ENCODE measurements around the gene CPM. TPM values are rescaled to one million over a fixed set of nuclear protein-coding genes. Genes with fewer than 3 reads are reported as not detected.

CPM gene
- total RNA-seq, 1 experiment from 2014 or later = 3.1 TPM

DNA sequence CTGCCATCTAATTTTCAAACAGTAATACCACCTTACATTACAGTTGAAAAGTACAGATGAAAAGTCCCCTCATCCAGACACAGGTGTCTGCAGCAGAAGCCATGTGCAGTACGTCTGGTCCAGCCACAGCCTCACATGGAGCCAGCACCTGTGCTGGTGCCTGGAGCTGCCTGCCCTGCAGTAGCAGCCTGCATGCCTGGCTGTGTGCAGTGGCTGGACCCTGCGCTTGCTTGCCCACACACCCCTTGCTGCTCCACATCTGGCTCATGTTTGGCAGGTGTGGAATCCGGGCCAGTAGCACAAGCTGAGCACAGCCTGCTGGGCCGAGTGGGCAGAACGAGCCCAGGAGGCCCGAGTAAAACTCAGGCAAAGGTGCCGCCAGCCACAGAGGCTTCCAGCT lies 21.8 kb upstream of the CPM start:
- DNase-seq (no peak), ATAC-seq (no peak)
- H3K4me1 ChIP-seq (ENCODE audit: insufficient read depth, low read length) = peaks cover 11% of the 10 kb centered on the region; the same call in 1 of the 2 replicates
- H4K20me1 ChIP-seq (ENCODE audit: low read length) = no peaks in the 10 kb centered on the region
- H2AFZ ChIP-seq (ENCODE audit: low read length) = no peak overlapping the region
- ChIA-PET CTCF (no interaction called here), POLR2A (ENCODE audit: unreplicated experiment) (no interaction called here)
- H3K27ac ChIP-seq (ENCODE audit: low read length) = no peak overlapping the region
- TF ChIP-seq, protein P1, sequence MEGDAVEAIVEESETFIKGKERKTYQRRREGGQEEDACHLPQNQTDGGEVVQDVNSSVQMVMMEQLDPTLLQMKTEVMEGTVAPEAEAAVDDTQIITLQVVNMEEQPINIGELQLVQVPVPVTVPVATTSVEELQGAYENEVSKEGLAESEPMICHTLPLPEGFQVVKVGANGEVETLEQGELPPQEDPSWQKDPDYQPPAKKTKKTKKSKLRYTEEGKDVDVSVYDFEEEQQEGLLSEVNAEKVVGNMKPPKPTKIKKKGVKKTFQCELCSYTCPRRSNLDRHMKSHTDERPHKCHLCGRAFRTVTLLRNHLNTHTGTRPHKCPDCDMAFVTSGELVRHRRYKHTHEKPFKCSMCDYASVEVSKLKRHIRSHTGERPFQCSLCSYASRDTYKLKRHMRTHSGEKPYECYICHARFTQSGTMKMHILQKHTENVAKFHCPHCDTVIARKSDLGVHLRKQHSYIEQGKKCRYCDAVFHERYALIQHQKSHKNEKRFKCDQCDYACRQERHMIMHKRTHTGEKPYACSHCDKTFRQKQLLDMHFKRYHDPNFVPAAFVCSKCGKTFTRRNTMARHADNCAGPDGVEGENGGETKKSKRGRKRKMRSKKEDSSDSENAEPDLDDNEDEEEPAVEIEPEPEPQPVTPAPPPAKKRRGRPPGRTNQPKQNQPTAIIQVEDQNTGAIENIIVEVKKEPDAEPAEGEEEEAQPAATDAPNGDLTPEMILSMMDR (conservative IDR thresholded peaks at IDR 0.05; ENCODE audit: low read depth, low read length) = no peak
- TF ChIP-seq EZH2phosphoT487 (IDR thresholded peaks at IDR 0.05; ENCODE audit: borderline replicate concordance, low read length) (no peak), EZH2 (IDR thresholded peaks at IDR 0.05; ENCODE audit: low read length, unreplicated experiment) (no peak)
- no peak overlapping the region for H3K4me3 ChIP-seq (ENCODE audit: low read length)
- H3K9ac ChIP-seq (ENCODE audit: low read length) = no peak overlapping the region
- no peaks in the 10 kb centered on the region for H3F3A ChIP-seq (ENCODE audit: low read length, unreplicated experiment)
- intact Hi-C loops (cut with micrococcal nuclease) = no loop called here
- no peaks in the 10 kb centered on the region for H3K9me3 ChIP-seq (ENCODE audit: low read length)
- no TSS peak for BruUV-seq (replicated peaks)
- H3K36me3 ChIP-seq (ENCODE audit: low read depth, low read length) = no peaks in the 10 kb centered on the region
- no peaks in the 10 kb centered on the region for H3K27me3 ChIP-seq (ENCODE audit: low read length)
- no peak overlapping the region for H3K4me2 ChIP-seq (ENCODE audit: low read length)
- no peaks in the 10 kb centered on the region for H3K9me2 ChIP-seq (replicated peaks; ENCODE audit: low read length)
- no peaks in the 10 kb centered on the region for H3K79me2 ChIP-seq (ENCODE audit: low read length)

DNA sequence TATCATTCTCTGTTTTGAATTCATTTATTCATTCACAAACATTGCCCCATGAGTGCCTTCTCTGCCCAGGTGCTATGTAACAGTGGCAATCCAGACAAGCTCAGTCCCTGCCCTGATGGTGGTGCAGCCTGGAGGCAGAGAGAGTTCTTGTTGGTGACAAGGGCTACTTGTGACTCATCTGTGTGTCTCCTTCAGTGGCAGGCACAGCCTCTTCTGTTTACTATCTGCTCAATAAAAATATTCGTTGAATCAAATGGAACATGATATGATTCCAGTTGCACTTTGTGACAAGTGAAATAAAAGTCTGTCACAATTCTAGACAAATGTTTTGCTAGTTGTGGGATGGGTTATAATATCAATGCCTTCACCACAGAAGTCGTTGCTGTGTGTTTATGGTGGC lies 20.6 kb upstream of the CPM start:
- Histone ChIP-seq H3K9me2 (replicated peaks; ENCODE audit: low read length) (no peaks in the 10 kb centered on the region), H3K4me2 (ENCODE audit: low read length) (no peak overlapping the region), H3K4me1 (ENCODE audit: insufficient read depth, low read length) (peaks cover 11% of the 10 kb centered on the region; the same call in 1 of the 2 replicates), H3K27ac (ENCODE audit: low read length) (no peak overlapping the region), H3K27me3 (ENCODE audit: low read length) (no peaks in the 10 kb centered on the region), H3K36me3 (ENCODE audit: low read depth, low read length) (no peaks in the 10 kb centered on the region), H3K9ac (ENCODE audit: low read length) (no peak overlapping the region), H3K4me3 (ENCODE audit: low read length) (no peak overlapping the region), H3K79me2 (ENCODE audit: low read length) (no peaks in the 10 kb centered on the region), H2AFZ (ENCODE audit: low read length) (no peak overlapping the region), H3F3A (ENCODE audit: low read length, unreplicated experiment) (no peaks in the 10 kb centered on the region), H3K9me3 (ENCODE audit: low read length) (no peaks in the 10 kb centered on the region), H4K20me1 (ENCODE audit: low read length) (no peaks in the 10 kb centered on the region)
- intact Hi-C loops (cut with micrococcal nuclease) = no loop called here
- TF ChIP-seq EZH2phosphoT487 (IDR thresholded peaks at IDR 0.05; ENCODE audit: borderline replicate concordance, low read length) (no peak), EZH2 (IDR thresholded peaks at IDR 0.05; ENCODE audit: low read length, unreplicated experiment) (no peak)
- TF ChIP-seq, protein P1 (conservative IDR thresholded peaks at IDR 0.05; ENCODE audit: low read depth, low read length) = no peak
- ATAC-seq = peak; percentile 97
- CTCF ChIA-PET = no interaction called here
- peak; percentile 62 for DNase-seq
- POLR2A ChIA-PET (ENCODE audit: unreplicated experiment) = no interaction called here
- no TSS peak for BruUV-seq (replicated peaks)

DNA sequence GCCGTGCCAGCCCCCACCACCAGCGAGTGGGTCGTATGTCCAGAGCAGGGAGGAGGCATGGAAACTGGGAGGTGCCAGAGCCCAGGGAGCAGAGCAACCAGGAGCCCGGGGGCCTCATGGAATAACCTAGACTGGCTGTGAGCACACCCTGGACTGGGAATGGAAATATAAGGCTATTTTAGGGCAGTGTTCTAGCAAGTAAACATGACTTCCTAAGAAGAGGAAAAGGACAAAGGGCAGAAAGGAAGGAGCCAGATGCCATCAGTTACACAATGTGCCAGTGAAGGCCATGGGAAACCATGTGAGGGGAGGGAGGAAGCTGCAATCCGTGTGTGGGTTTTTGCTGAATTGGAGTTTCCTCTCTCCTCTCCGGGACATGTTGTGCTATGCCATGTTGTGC lies 18.7 kb upstream of the CPM start:
- POLR2A ChIA-PET (ENCODE audit: unreplicated experiment) = no interaction called here
- Histone ChIP-seq H3K27ac (ENCODE audit: low read length) (no peak overlapping the region), H3F3A (ENCODE audit: low read length, unreplicated experiment) (no peaks in the 10 kb centered on the region), H3K9me2 (replicated peaks; ENCODE audit: low read length) (no peaks in the 10 kb centered on the region), H3K9me3 (ENCODE audit: low read length) (no peaks in the 10 kb centered on the region), H3K9ac (ENCODE audit: low read length) (no peak overlapping the region), H3K79me2 (ENCODE audit: low read length) (no peaks in the 10 kb centered on the region), H3K4me1 (ENCODE audit: insufficient read depth, low read length) (peaks cover 11% of the 10 kb centered on the region; the same call in 1 of the 2 replicates), H2AFZ (ENCODE audit: low read length) (no peak overlapping the region), H3K4me3 (ENCODE audit: low read length) (no peak overlapping the region), H4K20me1 (ENCODE audit: low read length) (no peaks in the 10 kb centered on the region), H3K4me2 (ENCODE audit: low read length) (no peak overlapping the region), H3K27me3 (ENCODE audit: low read length) (no peaks in the 10 kb centered on the region), H3K36me3 (ENCODE audit: low read depth, low read length) (no peaks in the 10 kb centered on the region)
- no peak for DNase-seq
- no peak for ATAC-seq
- intact Hi-C loops (cut with micrococcal nuclease) = no loop called here
- BruUV-seq (replicated peaks) = no TSS peak
- TF ChIP-seq, protein P1 (conservative IDR thresholded peaks at IDR 0.05; ENCODE audit: low read depth, low read length) = no peak
- TF ChIP-seq EZH2 (IDR thresholded peaks at IDR 0.05; ENCODE audit: low read length, unreplicated experiment) (no peak), EZH2phosphoT487 (IDR thresholded peaks at IDR 0.05; ENCODE audit: borderline replicate concordance, low read length) (no peak)
- CTCF ChIA-PET = no interaction called here
